Measurements from ENCODE around the gene LEMD1.

LEMD1 gene, protein sequence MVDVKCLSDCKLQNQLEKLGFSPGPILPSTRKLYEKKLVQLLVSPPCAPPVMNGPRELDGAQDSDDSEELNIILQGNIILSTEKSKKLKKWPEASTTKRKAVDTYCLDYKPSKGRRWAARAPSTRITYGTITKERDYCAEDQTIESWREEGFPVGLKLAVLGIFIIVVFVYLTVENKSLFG

DNA sequence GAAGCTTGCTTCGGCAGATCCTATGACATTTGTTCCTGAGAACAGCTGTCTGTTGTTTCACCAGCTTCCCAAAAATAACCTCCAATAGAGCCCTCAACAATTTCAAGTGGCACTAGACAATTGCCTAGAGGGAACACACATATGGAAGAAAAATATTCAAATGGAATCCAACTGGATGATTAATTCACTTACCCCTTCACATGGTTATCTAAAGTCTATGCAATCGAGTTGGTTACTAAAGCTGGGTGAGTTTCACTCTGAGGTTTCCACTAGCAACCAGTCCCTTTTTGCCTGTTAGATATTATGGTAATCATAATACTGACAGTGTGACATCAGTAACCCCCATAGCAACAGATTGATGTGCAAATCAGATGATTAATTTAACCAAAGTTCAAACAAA is at the start of gene LEMD1:
Gene LEMD1 (minus strand): TSS at position 259 of the 400 bp plus-strand sequence. CDS start 1,520 bp downstream, outside the sequence.
- Histone ChIP-seq H3K27me3 (no peaks in the 10 kb centered on the region), H3K4me1 (0 out of 2 replicates have a peak, but pooled peaks cover under 1% of the 10 kb centered on the region), H3K36me3 (no peaks in the 10 kb centered on the region), H3K9me3 (no peaks in the 10 kb centered on the region), H4K20me1 (no peaks in the 10 kb centered on the region), H3K4me3 (no peak within 1 kb of the TSS), H3K4me2 (no peak within 1 kb of the TSS), H3K9ac (no peak within 1 kb of the TSS), H3K27ac (no peak within 1 kb of the TSS)
- no peak for TF ChIP-seq Cebpa-rat (IDR thresholded peaks at IDR 0.05)

DNA sequence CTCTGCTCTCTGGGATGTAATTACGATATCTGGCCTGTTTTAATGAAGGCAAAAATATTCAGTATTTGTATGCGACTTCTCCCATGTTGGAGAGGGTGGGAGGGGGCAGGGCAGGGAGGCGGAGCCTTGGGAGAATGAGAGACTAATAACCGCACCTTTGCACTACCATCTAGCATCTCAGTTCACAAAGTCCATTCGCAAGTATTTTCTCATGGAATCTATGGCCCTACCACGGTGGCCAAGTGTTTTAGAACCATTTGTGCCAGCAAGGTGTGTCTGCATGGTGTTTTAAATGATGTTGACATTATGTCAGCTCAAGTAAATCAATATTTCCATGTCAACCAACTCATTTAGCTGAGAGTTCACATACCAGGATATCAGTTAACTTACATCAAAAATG is 48.3 kb upstream of the LEMD1 start:
- no peaks in the 10 kb centered on the region for H3K27me3 ChIP-seq
- no peaks in the 10 kb centered on the region for H3K36me3 ChIP-seq
- H3K9me3 ChIP-seq: peaks cover 10% of the 10 kb centered on the region
- no peak overlapping the region for H3K4me3 ChIP-seq
- H4K20me1 ChIP-seq: no peaks in the 10 kb centered on the region
- H3K4me1 ChIP-seq: peaks cover 7% of the 10 kb centered on the region; the same call in 1 of the 2 replicates
- H3K4me2 ChIP-seq: no peak overlapping the region
- no peak for TF ChIP-seq Cebpa-rat (IDR thresholded peaks at IDR 0.05)
- no peak overlapping the region for H3K9ac ChIP-seq
- H3K27ac ChIP-seq: no peak overlapping the region

DNA sequence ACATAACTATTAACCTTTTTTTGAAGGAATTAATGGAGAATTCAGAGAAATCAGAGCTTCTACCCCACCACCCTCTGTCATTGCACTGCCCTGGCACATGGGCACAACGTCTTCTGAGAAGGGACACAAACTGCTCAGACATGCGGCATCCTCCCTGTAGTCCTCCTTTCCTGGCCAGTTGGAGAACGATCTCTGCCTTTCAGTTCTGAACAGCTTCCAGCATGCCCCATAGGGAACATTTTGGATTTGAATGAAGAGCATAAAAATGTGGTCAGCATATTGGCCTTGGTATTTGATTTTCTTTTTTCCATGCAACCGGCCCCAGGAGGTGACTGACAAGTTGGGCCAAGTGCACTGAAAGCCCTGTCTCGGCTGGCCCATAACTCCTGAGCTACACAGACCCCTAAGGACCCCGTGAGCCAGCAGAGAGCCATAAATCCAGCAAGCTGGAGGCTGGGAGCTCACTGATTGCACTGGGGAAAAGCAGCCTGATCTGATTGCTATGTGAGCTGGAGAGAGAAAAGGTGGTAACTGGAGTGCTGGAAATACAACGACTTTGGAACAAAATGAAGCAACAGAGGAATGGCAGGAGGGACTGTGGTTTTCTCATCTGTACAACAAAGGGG is 44.9 kb upstream of the LEMD1 start:
- Histone ChIP-seq H3K27me3 (no peaks in the 10 kb centered on the region), H4K20me1 (no peaks in the 10 kb centered on the region), H3K9me3 (no peaks in the 10 kb centered on the region), H3K4me2 (no peak overlapping the region), H3K9ac (no peak overlapping the region), H3K27ac (no peak overlapping the region), H3K4me3 (no peak overlapping the region), H3K4me1 (no peaks in the 10 kb centered on the region), H3K36me3 (no peaks in the 10 kb centered on the region)
- TF ChIP-seq Cebpa-rat (IDR thresholded peaks at IDR 0.05): no peak

DNA sequence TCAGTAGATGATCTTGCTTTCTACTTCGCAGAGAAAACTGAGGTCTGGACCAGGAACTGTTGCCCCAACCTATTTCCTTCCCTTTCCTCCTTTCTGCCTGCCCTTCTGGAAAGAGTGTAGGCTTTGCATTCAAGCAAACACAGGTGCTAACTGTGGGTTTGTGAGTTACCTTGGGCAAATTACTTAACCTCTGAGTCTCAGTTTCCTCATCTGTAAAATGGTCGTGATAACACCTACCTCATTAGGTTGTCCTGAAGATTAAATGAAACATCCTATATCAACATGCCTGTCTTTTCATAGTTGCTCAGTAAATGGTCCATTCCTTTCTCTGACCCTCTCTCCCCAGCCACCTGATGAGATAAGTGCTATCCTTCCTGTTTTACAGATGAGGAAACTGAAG is 43.5 kb upstream of the LEMD1 start:
- peaks cover 4% of the 10 kb centered on the region; the same call in 1 of the 2 replicates for H3K27me3 ChIP-seq
- no peaks in the 10 kb centered on the region; the same call in 1 of the 2 replicates for H4K20me1 ChIP-seq
- no peaks in the 10 kb centered on the region for H3K9me3 ChIP-seq
- no peaks in the 10 kb centered on the region for H3K4me1 ChIP-seq
- no peak overlapping the region for H3K9ac ChIP-seq
- H3K4me2 ChIP-seq: no peak overlapping the region
- TF ChIP-seq Cebpa-rat (IDR thresholded peaks at IDR 0.05): no peak
- no peak overlapping the region for H3K27ac ChIP-seq
- H3K4me3 ChIP-seq: no peak overlapping the region
- no peaks in the 10 kb centered on the region for H3K36me3 ChIP-seq

DNA sequence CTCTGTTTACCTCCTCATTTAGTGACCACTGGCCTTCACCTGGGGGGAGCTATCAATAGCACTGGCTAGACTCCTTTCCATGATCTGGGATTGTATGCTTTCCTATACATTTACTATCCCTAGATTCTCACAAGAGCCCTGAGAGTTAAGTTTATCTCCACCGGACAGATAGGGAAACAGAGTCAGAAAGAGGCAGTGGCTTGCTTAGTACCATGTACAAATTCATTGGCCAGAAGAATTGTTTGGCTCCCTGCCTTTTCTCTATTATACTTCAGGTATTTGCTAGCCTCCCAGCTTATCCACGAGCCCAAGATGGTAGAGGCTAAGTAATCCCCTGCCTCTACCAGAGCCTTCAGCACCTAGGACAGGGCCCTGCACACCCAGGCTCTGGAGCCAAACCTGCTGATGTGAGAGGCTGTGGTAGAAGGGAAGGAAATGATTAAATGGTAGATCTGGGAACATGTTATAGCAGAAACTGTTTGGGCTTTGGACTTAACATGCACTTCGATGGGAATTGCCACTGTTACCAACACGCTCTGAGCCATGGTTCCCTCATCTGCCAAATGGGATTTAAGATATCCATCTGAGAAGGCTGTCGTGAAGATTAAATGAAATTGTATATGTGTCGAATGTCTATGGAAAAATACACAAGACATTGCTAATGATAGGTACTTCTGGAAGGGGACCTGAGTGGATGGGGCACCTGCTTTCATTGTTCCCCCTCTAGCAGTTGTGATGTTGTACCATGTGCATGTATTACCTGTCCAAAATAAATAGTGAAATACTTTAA is 37.1 kb upstream of the LEMD1 start:
- Histone ChIP-seq H3K36me3 (no peaks in the 10 kb centered on the region), H4K20me1 (peaks cover 26% of the 10 kb centered on the region), H3K27me3 (peaks cover 68% of the 10 kb centered on the region), H3K9ac (no peak overlapping the region), H3K4me2 (no peak overlapping the region), H3K4me1 (no peaks in the 10 kb centered on the region), H3K9me3 (no peaks in the 10 kb centered on the region), H3K27ac (no peak overlapping the region), H3K4me3 (no peak overlapping the region)
- no peak for TF ChIP-seq Cebpa-rat (IDR thresholded peaks at IDR 0.05)

DNA sequence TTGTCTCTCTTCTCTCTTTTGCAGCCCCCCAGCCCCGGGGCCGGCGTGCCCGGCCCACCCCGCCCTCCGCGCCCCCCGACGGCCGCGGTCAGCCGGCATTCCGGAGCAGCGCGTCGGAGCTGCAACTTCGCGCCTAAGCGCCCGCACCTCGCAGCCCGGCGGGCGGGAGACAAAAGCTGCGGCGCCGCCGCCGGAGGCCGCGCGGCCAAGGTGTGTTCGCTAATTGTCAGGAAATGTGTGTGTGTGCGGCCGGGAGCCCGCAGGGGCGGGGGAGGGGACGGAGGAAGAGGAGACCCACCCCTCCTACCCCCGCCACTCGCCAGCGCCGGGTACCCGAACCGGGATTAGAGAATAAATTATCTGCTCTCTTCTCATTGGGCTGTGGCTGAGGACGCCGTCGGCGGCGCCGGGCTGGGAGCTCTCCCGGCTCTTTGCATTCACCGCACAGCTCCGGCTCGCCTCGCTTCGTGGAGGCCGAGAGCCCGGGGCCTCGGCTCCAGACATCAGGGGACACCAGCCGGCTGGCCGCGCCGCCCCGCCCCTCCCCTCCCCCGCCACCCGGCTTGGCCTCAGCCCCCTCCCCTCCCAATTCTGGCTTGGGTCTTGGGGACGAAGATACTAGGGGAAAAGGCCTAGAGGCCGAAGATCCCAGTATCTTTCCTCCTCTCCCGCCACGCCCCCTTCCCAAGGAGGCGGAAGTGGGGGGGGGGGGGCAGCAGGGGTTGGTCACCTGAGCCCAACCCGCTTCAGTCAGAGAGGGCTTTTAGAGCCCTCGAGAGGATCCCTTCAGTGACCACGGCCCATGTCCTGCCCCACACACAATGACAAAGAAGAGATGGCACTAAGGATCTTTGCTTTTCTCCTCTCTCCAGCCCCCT is 35.3 kb upstream of the LEMD1 start:
- no peaks in the 10 kb centered on the region for H3K4me1 ChIP-seq
- H3K9me3 ChIP-seq: no peaks in the 10 kb centered on the region
- no peaks in the 10 kb centered on the region for H3K36me3 ChIP-seq
- no peak overlapping the region for H3K4me3 ChIP-seq
- H4K20me1 ChIP-seq: peaks cover 38% of the 10 kb centered on the region
- H3K27me3 ChIP-seq: peaks cover 86% of the 10 kb centered on the region
- no peak overlapping the region for H3K9ac ChIP-seq
- H3K27ac ChIP-seq: no peak overlapping the region
- TF ChIP-seq Cebpa-rat (IDR thresholded peaks at IDR 0.05): no peak
- H3K4me2 ChIP-seq: peak overlapping the region; percentile 19; the same call in 1 of the 2 replicates

DNA sequence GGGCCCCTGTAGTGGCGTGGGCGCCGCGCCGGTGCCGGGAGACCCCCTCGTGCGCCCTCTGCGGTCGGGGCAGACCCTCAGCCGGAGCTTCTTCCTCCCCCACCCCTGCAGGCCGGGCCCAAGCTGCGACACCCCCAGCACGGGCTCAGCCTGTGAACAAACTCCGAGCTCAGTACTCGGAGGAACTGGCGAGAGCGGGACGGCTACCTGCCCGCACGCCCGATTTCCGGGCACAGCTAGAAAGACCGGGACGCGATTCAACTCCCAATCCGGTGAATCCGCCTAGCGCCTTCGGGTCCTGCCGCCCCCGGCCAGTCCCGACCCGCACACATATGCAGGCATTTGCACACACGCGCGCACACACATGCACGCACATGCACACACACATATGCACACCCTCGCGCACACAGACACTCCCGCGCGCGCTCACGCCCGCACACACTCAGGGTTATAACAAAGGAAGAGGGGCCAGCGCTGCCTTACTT is 34.6 kb upstream of the LEMD1 start:
- H3K4me2 ChIP-seq: peak overlapping the region; percentile 19; the same call in 1 of the 2 replicates

DNA sequence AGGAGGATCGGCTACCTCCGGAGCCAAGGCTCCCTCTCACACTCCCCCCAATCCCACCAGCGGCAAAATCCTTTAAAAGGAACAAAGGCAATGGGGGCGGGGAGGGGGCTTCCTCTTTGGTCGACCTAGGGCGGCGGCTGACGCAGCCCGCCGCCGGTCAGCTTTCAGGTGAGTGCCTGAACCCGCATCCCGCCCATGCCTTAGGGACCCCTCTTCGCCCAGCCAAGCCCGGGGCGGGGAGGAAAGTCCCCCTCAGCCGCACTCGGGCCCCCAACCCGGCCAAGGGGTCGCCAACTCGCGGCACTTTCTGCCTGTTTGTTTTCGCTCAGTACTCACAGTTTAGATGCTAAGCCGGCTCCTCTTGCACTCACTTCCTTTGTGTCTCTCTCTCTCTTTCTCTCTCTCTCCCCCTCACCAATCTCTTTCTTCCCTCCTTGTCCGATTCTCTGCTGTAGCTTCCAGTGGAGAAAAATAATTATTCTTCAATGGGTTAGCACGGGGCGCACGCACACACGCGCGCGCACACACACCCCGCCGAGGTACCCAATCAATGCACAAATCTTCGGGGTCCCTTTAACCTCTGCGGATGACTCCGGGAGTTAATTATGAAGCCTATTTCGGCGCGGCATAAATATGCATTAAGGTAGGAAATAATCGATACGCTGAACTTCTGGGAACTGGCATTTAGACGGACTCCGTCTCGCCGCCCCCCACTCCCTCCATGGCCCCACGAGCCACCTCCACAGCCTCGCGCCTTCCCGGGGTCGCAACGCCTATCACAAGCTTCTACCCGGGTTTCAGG is 33.9 kb upstream of the LEMD1 start, which contains the start of gene BLACAT1:
Gene BLACAT1 (minus strand): TSS at position 465 of the 802 bp plus-strand sequence.
- no peaks in the 10 kb centered on the region for H3K4me1 ChIP-seq
- no peaks in the 10 kb centered on the region for H3K36me3 ChIP-seq
- peaks cover 96% of the 10 kb centered on the region for H3K27me3 ChIP-seq
- no peak for TF ChIP-seq Cebpa-rat (IDR thresholded peaks at IDR 0.05)
- H4K20me1 ChIP-seq: peaks cover 38% of the 10 kb centered on the region
- peak within 1 kb of the TSS; percentile 19; the same call in 1 of the 2 replicates for H3K4me2 ChIP-seq
- H3K4me3 ChIP-seq: peak within 1 kb of the TSS; percentile 7; the same call in 1 of the 2 replicates
- H3K9me3 ChIP-seq: no peaks in the 10 kb centered on the region
- no peak within 1 kb of the TSS for H3K27ac ChIP-seq
- no peak within 1 kb of the TSS for H3K9ac ChIP-seq

More for the DNA sequence above, 34.6 kb upstream of the LEMD1 start:
- H4K20me1 ChIP-seq: peaks cover 38% of the 10 kb centered on the region
- no peaks in the 10 kb centered on the region for H3K36me3 ChIP-seq
- peaks cover 93% of the 10 kb centered on the region for H3K27me3 ChIP-seq
- no peaks in the 10 kb centered on the region for H3K9me3 ChIP-seq
- peak overlapping the region; percentile 7; the same call in 1 of the 2 replicates for H3K4me3 ChIP-seq
- no peaks in the 10 kb centered on the region for H3K4me1 ChIP-seq
- H3K9ac ChIP-seq: no peak overlapping the region
- no peak overlapping the region for H3K27ac ChIP-seq
- TF ChIP-seq Cebpa-rat (IDR thresholded peaks at IDR 0.05): no peak

Data from BLaER1 (cell line).